ENCODE data around the gene LINC01488.

Gene LINC01488

DNA sequence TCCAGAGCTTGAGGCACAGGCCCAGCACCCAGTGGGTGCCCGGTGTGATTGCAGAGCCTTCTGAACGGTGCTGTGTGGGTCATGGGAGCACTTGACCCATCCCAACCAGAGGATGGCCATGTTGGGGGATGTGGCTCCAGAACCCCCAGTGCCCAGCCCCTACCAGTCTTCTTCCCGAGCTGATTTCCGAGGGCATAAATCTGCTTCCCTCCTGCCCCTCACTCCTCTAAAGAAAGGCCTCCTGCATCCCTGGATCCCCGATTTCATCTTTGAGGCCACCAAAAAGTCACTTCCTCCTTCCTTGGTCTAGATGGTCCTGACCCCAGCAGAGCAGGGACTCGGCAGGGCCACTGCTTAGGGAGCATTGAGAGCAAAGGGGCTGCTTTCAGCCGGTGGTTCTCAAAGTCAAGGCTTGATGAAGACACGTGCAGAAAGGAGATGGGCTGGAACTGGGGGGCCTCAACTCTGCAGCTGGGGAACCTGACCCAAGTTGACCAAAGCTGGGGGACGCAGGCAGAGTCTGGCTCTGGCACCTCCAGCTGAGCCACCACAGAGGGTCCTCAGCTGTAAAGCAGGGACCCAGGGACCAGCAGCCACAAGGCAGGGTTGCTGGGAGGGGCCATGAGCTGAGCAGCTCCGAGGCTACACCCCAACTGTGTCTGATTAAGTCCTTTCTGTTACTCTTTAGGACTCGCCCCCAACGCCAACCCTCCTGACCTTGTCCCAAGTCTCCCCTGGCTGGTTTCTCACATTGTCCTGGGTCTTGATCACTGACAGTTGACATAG lies 56.6 kb downstream of the LINC01488 start:
- H3K27ac ChIP-seq: no peak overlapping the region
- no peak overlapping the region for H3K9ac ChIP-seq
- no peaks in the 10 kb centered on the region for H3K36me3 ChIP-seq (ENCODE audit: control insufficient read depth, insufficient read depth, low read length)
- H3K79me2 ChIP-seq: no peaks in the 10 kb centered on the region
- no peaks in the 10 kb centered on the region for H3K9me3 ChIP-seq (ENCODE audit: control insufficient read depth, low read length)
- H3K4me1 ChIP-seq: no peaks in the 10 kb centered on the region
- H3K27me3 ChIP-seq (ENCODE audit: control insufficient read depth, insufficient read depth, low read length): no peaks in the 10 kb centered on the region
- H3K4me2 ChIP-seq (ENCODE audit: low read length): no peak overlapping the region
- no peak overlapping the region for H3K4me3 ChIP-seq (ENCODE audit: low read depth, low read length)
- no peak overlapping the region for H2AFZ ChIP-seq
- TF ChIP-seq, protein P1, sequence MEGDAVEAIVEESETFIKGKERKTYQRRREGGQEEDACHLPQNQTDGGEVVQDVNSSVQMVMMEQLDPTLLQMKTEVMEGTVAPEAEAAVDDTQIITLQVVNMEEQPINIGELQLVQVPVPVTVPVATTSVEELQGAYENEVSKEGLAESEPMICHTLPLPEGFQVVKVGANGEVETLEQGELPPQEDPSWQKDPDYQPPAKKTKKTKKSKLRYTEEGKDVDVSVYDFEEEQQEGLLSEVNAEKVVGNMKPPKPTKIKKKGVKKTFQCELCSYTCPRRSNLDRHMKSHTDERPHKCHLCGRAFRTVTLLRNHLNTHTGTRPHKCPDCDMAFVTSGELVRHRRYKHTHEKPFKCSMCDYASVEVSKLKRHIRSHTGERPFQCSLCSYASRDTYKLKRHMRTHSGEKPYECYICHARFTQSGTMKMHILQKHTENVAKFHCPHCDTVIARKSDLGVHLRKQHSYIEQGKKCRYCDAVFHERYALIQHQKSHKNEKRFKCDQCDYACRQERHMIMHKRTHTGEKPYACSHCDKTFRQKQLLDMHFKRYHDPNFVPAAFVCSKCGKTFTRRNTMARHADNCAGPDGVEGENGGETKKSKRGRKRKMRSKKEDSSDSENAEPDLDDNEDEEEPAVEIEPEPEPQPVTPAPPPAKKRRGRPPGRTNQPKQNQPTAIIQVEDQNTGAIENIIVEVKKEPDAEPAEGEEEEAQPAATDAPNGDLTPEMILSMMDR (IDR thresholded peaks at IDR 0.05): no peak

DNA sequence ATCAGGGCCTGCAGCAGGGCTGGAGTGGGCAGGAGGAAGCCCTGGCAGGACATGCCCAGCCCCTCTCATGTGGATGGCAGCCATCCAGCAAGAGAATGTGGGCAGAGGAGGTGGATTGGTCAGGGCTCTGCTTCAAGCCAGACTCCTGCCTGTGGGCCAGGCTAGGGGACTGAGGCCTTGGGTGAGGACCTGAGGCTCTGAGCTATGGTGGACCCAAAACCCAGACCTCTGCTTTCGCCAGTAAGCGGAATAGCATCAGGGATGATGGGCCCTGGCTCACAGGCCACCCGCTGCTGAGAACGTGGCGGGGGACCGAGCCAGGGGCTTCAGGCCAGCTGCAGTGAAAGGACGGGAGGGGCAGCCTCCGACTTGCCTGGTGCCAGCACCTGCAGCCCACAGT lies 57.4 kb downstream of the LINC01488 start:
- Histone ChIP-seq H3K4me2 (ENCODE audit: low read length) (no peak overlapping the region), H3K27me3 (ENCODE audit: control insufficient read depth, insufficient read depth, low read length) (no peaks in the 10 kb centered on the region), H3K4me3 (ENCODE audit: low read depth, low read length) (no peak overlapping the region), H3K4me1 (no peaks in the 10 kb centered on the region), H3K79me2 (no peaks in the 10 kb centered on the region), H3K27ac (no peak overlapping the region), H3K9me3 (ENCODE audit: control insufficient read depth, low read length) (no peaks in the 10 kb centered on the region), H3K36me3 (ENCODE audit: control insufficient read depth, insufficient read depth, low read length) (no peaks in the 10 kb centered on the region), H2AFZ (no peak overlapping the region), H3K9ac (no peak overlapping the region)
- TF ChIP-seq, protein P1 (IDR thresholded peaks at IDR 0.05): no peak

DNA sequence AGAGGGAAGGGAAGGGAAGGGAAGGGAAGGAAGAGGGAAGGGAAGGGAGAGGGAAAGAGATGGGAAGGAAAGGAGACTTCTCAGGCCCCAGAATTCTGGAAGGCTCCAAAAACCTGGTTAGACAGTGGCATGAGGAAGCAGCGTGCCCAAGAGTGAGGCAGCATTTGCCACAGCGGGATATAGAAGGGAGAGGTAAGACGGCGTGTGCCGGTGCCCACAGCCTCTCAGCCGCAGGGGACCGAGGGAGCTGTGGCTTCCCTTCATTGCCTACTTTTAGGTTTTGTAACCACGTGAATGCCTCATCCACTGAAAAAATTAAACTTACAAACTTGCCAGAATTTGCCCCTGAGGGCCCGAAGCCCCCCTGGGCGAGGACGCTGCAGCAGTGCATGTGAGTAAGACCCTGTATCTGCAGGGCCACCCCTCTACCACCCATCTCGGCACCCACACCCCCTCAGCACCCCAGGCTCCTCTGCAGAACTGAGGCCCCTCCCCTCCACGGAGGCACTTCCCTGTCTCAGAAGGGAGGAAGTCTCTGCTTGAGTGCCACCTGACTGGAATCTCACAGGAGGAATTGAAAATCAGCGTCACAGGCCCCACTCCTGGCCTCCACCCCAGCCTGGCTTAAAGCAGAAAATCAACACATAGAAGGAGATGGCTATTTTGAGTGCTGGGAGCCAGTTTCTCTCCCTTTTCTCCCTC lies 58.1 kb downstream of the LINC01488 start:
- Histone ChIP-seq H3K4me2 (ENCODE audit: low read length) (no peak overlapping the region), H3K36me3 (ENCODE audit: control insufficient read depth, insufficient read depth, low read length) (no peaks in the 10 kb centered on the region), H3K27ac (no peak overlapping the region), H3K27me3 (ENCODE audit: control insufficient read depth, insufficient read depth, low read length) (no peaks in the 10 kb centered on the region), H3K9ac (no peak overlapping the region), H3K4me1 (no peaks in the 10 kb centered on the region), H2AFZ (no peak overlapping the region), H3K9me3 (ENCODE audit: control insufficient read depth, low read length) (no peaks in the 10 kb centered on the region), H3K79me2 (no peaks in the 10 kb centered on the region), H3K4me3 (ENCODE audit: low read depth, low read length) (no peak overlapping the region)
- TF ChIP-seq, protein P1 (IDR thresholded peaks at IDR 0.05): no peak

DNA sequence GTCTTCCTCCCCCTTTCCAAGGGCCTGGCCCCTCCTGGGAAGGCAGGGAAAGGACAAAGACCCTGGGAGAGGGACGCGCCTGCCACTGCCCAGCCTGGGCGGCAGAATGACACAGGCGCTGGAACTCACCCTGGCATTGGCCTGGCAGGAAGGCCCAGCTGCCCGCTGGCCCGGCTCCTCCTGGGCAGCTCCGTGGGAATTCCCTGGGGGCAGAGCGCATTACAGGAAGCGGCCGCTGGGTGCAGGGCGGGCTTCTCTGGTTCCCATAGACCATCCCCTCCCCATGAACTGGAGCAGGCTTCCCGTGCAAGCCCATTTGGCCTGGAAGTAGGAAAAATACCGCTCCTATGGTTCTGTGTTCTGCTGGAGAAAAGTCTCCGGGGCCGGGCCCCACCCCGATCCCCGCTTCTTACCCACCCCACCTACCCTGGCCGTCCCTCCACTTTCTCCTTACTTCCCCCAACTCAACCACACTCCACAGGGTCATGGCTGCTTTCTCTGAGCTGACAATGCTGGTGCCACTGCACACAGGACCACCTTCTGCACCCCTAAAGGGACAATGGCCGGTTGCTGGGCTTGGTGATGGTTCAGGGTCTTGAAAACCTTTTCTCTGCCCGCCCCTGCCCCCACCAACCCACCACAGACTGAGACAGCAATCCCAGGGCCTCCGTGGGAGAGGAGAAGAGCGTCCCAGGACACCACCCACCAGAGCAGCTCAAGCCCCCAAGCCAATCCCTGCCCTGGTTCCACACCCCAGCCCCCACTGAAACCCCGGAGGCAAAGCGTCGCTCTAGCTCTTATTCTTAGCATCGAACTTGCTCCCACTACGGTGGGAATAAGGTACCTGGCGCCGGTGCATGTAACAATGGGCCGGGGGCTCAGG lies 58.9 kb downstream of the LINC01488 start:
- H3K4me3 ChIP-seq (ENCODE audit: low read depth, low read length): no peak overlapping the region

More for the DNA sequence above, 58.9 kb downstream of the LINC01488 start:
- no peaks in the 10 kb centered on the region for H3K9me3 ChIP-seq (ENCODE audit: control insufficient read depth, low read length)
- no peaks in the 10 kb centered on the region for H3K27me3 ChIP-seq (ENCODE audit: control insufficient read depth, insufficient read depth, low read length)
- H3K9ac ChIP-seq: no peak overlapping the region
- no peak overlapping the region for H3K27ac ChIP-seq
- no peaks in the 10 kb centered on the region for H3K36me3 ChIP-seq (ENCODE audit: control insufficient read depth, insufficient read depth, low read length)
- no peak overlapping the region for H3K4me2 ChIP-seq (ENCODE audit: low read length)
- TF ChIP-seq, protein P1 (IDR thresholded peaks at IDR 0.05): no peak
- H3K4me1 ChIP-seq: no peaks in the 10 kb centered on the region
- no peaks in the 10 kb centered on the region for H3K79me2 ChIP-seq
- no peak overlapping the region for H2AFZ ChIP-seq

Measured in parathyroid adenoma (tissue), 2 donors.